Adrenal gland (tissue), 5 donors: ENCODE results near the gene NUS1.

Experiments used
- POLR2A ChIP-seq, 2 donors: fragments of 450-650 bp; IDR thresholded peaks; one replicate each; pipeline ENCODE4 v1.6.1; 2017; ENCODE audit warnings: antibody characterized with exemption in 2 of 2, mild to moderate bottlenecking in 2 of 2, moderate library complexity in 1 of 2
- TF ChIP-seq, protein P1 (sequence below), 6 experiments: fragments of 450-650 bp in 4 of 6; fragments of 200-600 bp in 2 of 6; sonication (generic) in 1 of 6; IDR thresholded peaks; 1 replicate in 5 of 6; 2 replicates in 1 of 6; pipeline versions ENCODE4 v1.5.1 to v1.8.0; 2016 to 2021; ENCODE audit warnings: antibody characterized with exemption in 6 of 6, mild to moderate bottlenecking in 2 of 6, moderate library complexity in 1 of 6
- donor health status: DM: no; HTN: no; CAD: no.

DNA sequence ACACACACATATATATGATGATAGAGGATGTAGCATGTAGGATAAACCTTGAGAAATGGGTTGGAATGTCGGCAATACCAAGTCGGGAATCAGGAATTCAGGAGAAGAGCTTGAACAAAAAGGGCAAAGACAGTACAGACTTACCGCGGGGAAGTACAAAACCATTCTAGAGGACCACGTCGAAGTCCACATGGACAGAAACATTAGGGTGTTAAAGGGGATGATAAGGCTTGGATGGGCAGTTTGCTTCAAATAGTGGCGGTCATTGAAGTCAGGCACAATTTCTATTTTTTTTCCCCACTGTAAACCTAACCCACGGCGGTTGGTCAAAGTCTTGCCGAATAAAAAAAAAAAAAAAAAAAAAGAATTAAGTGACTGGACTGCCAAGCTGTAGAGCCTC, 766 bp upstream of the NUS1 start:
- TF ChIP-seq, protein P1, sequence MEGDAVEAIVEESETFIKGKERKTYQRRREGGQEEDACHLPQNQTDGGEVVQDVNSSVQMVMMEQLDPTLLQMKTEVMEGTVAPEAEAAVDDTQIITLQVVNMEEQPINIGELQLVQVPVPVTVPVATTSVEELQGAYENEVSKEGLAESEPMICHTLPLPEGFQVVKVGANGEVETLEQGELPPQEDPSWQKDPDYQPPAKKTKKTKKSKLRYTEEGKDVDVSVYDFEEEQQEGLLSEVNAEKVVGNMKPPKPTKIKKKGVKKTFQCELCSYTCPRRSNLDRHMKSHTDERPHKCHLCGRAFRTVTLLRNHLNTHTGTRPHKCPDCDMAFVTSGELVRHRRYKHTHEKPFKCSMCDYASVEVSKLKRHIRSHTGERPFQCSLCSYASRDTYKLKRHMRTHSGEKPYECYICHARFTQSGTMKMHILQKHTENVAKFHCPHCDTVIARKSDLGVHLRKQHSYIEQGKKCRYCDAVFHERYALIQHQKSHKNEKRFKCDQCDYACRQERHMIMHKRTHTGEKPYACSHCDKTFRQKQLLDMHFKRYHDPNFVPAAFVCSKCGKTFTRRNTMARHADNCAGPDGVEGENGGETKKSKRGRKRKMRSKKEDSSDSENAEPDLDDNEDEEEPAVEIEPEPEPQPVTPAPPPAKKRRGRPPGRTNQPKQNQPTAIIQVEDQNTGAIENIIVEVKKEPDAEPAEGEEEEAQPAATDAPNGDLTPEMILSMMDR (IDR thresholded peaks at IDR 0.05), result no peak
- no peak for TF ChIP-seq POLR2A (IDR thresholded peaks at IDR 0.05)
